ENCODE data around the gene IGHMBP2.

IGHMBP2 gene

DNA sequence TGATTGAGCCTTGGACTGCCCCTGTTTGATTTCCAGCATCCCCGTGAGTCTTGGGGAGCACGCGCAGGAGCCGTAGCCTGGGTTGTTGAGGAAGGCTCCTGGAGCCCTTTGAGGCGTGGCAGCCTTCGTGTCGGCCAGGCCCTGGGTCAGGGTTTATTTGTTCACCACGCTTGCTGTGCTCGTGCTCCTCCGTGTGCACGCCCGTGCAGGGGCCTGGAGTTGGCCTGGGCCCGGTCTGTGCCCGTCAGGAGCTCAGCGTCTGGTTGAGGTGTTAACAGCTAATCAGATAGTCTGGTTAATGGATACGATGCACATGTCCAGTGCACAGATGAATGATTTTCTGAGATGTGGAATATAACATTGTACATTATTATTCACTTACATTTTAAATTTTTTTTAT, 8.0 kb downstream of the IGHMBP2 start:
- no peak overlapping the region for H3K4me3 ChIP-seq (ENCODE audit: low read depth in 1 of 2, low read length in 2 of 2)
- H3K4me1 ChIP-seq (ENCODE audit: insufficient read depth, low read length) = no peaks in the 10 kb centered on the region
- ATAC-seq (ENCODE audit: insufficient read depth, low read depth) = no peak
- TF ChIP-seq, protein P1, sequence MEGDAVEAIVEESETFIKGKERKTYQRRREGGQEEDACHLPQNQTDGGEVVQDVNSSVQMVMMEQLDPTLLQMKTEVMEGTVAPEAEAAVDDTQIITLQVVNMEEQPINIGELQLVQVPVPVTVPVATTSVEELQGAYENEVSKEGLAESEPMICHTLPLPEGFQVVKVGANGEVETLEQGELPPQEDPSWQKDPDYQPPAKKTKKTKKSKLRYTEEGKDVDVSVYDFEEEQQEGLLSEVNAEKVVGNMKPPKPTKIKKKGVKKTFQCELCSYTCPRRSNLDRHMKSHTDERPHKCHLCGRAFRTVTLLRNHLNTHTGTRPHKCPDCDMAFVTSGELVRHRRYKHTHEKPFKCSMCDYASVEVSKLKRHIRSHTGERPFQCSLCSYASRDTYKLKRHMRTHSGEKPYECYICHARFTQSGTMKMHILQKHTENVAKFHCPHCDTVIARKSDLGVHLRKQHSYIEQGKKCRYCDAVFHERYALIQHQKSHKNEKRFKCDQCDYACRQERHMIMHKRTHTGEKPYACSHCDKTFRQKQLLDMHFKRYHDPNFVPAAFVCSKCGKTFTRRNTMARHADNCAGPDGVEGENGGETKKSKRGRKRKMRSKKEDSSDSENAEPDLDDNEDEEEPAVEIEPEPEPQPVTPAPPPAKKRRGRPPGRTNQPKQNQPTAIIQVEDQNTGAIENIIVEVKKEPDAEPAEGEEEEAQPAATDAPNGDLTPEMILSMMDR (IDR thresholded peaks at IDR 0.05; ENCODE audit: borderline replicate concordance, extremely low read depth, low read length, poor library complexity, severe bottlenecking) = no peak
- TF ChIP-seq EZH2 (IDR thresholded peaks at IDR 0.05; ENCODE audit: borderline replicate concordance, low read depth, low read length, severe bottlenecking) = no peak
- H3K36me3 ChIP-seq (ENCODE audit: insufficient read depth, low read length) = peaks cover 83% of the 10 kb centered on the region
- H2AFZ ChIP-seq (ENCODE audit: low read depth, low read length) = no peak overlapping the region
- DNase-seq = no peak
- no peak overlapping the region for H3K4me2 ChIP-seq (ENCODE audit: insufficient read depth, low read length)
- peaks cover 6% of the 10 kb centered on the region for H4K20me1 ChIP-seq (ENCODE audit: insufficient read depth, low read length)
- H3K79me2 ChIP-seq (ENCODE audit: insufficient read depth, low read length) = peaks cover 4% of the 10 kb centered on the region; the same call in 1 of the 2 replicates
- H3K27me3 ChIP-seq (ENCODE audit: insufficient read depth, low read length, poor library complexity) = no peaks in the 10 kb centered on the region
- no peak overlapping the region for H3K9ac ChIP-seq (ENCODE audit: low read depth, low read length)
- H3K27ac ChIP-seq (ENCODE audit: low read length) = no peak overlapping the region
- no peaks in the 10 kb centered on the region for H3K9me3 ChIP-seq (ENCODE audit: insufficient read depth, low read length, severe bottlenecking)

DNA sequence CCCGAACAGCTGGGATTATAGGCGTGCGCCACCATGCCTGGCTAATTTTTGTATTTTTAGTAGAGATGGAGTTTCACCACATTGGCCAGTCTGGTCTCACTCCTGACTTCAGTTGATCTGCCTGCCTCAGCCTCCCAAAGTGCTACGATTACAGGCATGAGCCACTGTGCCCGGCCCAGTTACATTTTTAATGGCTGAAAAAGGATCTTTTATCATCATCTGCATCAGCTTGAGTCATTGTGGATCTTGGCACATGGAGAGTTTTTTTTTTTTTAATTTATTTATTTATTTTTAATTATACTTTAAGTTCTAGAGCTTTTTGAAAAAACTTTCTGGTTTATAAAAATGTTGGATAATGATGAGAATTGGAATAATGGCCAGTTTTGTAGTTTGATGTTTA, 8.6 kb downstream of the IGHMBP2 start:
- Histone ChIP-seq H3K4me2 (ENCODE audit: insufficient read depth, low read length) (no peak overlapping the region), H3K27me3 (ENCODE audit: insufficient read depth, low read length, poor library complexity) (no peaks in the 10 kb centered on the region), H3K4me1 (ENCODE audit: insufficient read depth, low read length) (no peaks in the 10 kb centered on the region), H2AFZ (ENCODE audit: low read depth, low read length) (no peak overlapping the region), H3K9ac (ENCODE audit: low read depth, low read length) (no peak overlapping the region), H4K20me1 (ENCODE audit: insufficient read depth, low read length) (peaks cover 6% of the 10 kb centered on the region), H3K9me3 (ENCODE audit: insufficient read depth, low read length, severe bottlenecking) (no peaks in the 10 kb centered on the region), H3K79me2 (ENCODE audit: insufficient read depth, low read length) (peaks cover 1% of the 10 kb centered on the region; the same call in 1 of the 2 replicates), H3K27ac (ENCODE audit: low read length) (no peak overlapping the region), H3K36me3 (ENCODE audit: insufficient read depth, low read length) (peaks cover 82% of the 10 kb centered on the region), H3K4me3 (ENCODE audit: low read depth in 1 of 2, low read length in 2 of 2) (no peak overlapping the region)
- DNase-seq (no peak), ATAC-seq (ENCODE audit: insufficient read depth, low read depth) (no peak)
- no peak for TF ChIP-seq EZH2 (IDR thresholded peaks at IDR 0.05; ENCODE audit: borderline replicate concordance, low read depth, low read length, severe bottlenecking)
- TF ChIP-seq, protein P1 (IDR thresholded peaks at IDR 0.05; ENCODE audit: borderline replicate concordance, extremely low read depth, low read length, poor library complexity, severe bottlenecking) = no peak

DNA sequence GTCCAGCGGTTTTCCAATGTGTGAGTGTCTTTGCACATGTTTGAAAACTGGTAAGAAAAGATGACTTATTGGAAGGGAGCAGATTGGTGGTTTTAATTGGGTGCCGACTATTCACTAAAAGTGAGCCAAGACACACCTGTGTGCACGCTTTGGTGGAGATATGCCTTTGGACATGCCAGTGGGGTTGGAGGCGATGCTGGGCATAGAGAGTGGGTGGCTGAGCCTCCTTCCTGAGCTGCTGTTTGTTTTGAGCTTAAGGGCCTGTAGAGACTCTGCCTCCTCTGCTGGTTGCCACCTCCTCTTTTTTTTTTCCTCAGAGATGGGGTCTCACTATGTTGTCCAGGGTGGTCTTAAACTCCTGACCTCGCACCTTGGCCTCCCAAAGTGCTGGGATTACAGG, 9.5 kb downstream of the IGHMBP2 start:
- TF ChIP-seq, protein P1 (IDR thresholded peaks at IDR 0.05; ENCODE audit: borderline replicate concordance, extremely low read depth, low read length, poor library complexity, severe bottlenecking) = no peak
- no peak for TF ChIP-seq EZH2 (IDR thresholded peaks at IDR 0.05; ENCODE audit: borderline replicate concordance, low read depth, low read length, severe bottlenecking)
- H3K9me3 ChIP-seq (ENCODE audit: insufficient read depth, low read length, severe bottlenecking) = no peaks in the 10 kb centered on the region
- peaks cover 84% of the 10 kb centered on the region for H3K36me3 ChIP-seq (ENCODE audit: insufficient read depth, low read length)
- no peaks in the 10 kb centered on the region for H3K27me3 ChIP-seq (ENCODE audit: insufficient read depth, low read length, poor library complexity)
- H3K9ac ChIP-seq (ENCODE audit: low read depth, low read length) = no peak overlapping the region
- no peak overlapping the region for H3K27ac ChIP-seq (ENCODE audit: low read length)
- H3K4me1 ChIP-seq (ENCODE audit: insufficient read depth, low read length) = no peaks in the 10 kb centered on the region
- H3K4me2 ChIP-seq (ENCODE audit: insufficient read depth, low read length) = no peak overlapping the region
- no peak for DNase-seq
- H2AFZ ChIP-seq (ENCODE audit: low read depth, low read length) = no peak overlapping the region
- H3K79me2 ChIP-seq (ENCODE audit: insufficient read depth, low read length) = no peaks in the 10 kb centered on the region
- no peak overlapping the region for H3K4me3 ChIP-seq (ENCODE audit: low read depth in 1 of 2, low read length in 2 of 2)
- peaks cover 6% of the 10 kb centered on the region for H4K20me1 ChIP-seq (ENCODE audit: insufficient read depth, low read length)
- no peak for ATAC-seq (ENCODE audit: insufficient read depth, low read depth)

DNA sequence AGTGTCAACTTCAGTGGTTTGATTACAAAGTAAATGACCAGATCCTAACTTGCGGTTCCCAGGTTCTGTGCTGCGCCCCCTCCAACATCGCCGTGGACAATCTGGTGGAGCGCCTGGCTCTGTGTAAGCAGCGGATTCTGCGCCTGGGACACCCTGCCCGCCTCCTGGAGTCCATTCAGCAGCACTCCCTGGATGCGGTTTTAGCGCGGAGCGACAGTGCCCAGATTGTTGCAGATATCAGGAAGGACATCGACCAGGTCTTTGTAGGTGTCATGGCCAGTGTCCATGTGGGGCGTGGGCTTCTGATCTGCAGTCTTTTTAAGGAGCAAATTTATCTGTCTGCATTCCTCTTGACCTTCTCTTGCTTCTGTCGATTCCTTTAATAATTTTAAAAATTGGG, 11.1 kb downstream of the IGHMBP2 start:
- Histone ChIP-seq H3K4me2 (ENCODE audit: insufficient read depth, low read length) (no peak overlapping the region), H3K27me3 (ENCODE audit: insufficient read depth, low read length, poor library complexity) (no peaks in the 10 kb centered on the region), H3K9ac (ENCODE audit: low read depth, low read length) (no peak overlapping the region), H4K20me1 (ENCODE audit: insufficient read depth, low read length) (peaks cover 6% of the 10 kb centered on the region), H3K36me3 (ENCODE audit: insufficient read depth, low read length) (peaks cover 83% of the 10 kb centered on the region), H3K9me3 (ENCODE audit: insufficient read depth, low read length, severe bottlenecking) (no peaks in the 10 kb centered on the region), H3K4me1 (ENCODE audit: insufficient read depth, low read length) (no peaks in the 10 kb centered on the region), H2AFZ (ENCODE audit: low read depth, low read length) (no peak overlapping the region), H3K79me2 (ENCODE audit: insufficient read depth, low read length) (no peaks in the 10 kb centered on the region), H3K4me3 (ENCODE audit: low read depth in 1 of 2, low read length in 2 of 2) (no peak overlapping the region), H3K27ac (ENCODE audit: low read length) (no peak overlapping the region)
- ATAC-seq (ENCODE audit: insufficient read depth, low read depth) (no peak), DNase-seq (no peak)
- no peak for TF ChIP-seq EZH2 (IDR thresholded peaks at IDR 0.05; ENCODE audit: borderline replicate concordance, low read depth, low read length, severe bottlenecking)
- TF ChIP-seq, protein P1 (IDR thresholded peaks at IDR 0.05; ENCODE audit: borderline replicate concordance, extremely low read depth, low read length, poor library complexity, severe bottlenecking) = no peak

All from DND-41 (cell line).